ENCODE results near the gene CFAP91. TPM values are rescaled to one million over a fixed set of nuclear protein-coding genes. Genes with fewer than 3 reads are reported as not detected.

CFAP91 gene
- total RNA-seq, 1 donor from 2014 or later = 19.9 TPM

DNA sequence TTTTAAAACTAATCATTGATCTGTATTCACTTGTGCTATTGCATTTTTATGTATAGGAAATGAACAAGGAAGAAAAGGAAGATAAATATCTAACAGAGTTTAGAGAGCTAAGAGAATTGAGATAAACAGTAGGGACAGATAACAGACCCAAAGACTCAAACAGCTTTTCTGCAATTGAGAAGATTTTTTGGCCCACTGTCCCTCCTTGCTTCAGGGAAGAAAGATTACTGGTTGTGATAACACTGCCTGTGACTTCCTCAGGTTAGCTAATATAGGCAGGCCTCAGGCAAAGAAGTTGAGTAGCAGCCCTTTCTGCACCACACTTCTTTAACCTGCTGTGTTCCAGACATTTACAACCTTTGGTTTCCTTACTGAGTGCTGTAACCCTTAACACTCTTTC lies 22.9 kb upstream of the CFAP91 start:
- Histone ChIP-seq H3K9me3 (ENCODE audit: low read depth) (no peaks in the 10 kb centered on the region), H3K9ac (no peak overlapping the region), H3F3A (ENCODE audit: low read depth) (no peaks in the 10 kb centered on the region), H3K27ac (no peak overlapping the region), H3K4me1 (peaks cover 10% of the 10 kb centered on the region), H3K36me3 (peaks cover 3% of the 10 kb centered on the region), H3K4me3 (no peak overlapping the region), H4K20me1 (ENCODE audit: low read depth) (no peaks in the 10 kb centered on the region), H3K27me3 (no peaks in the 10 kb centered on the region), H3K79me2 (ENCODE audit: low read depth) (peaks cover 19% of the 10 kb centered on the region), H2AFZ (replicated peaks) (no peak overlapping the region), H3K4me2 (no peak overlapping the region)
- DNase-seq (ENCODE audit: low spot score) = no peak
- Mint-ChIP-seq H3K4me1 (peaks cover 21% of the 10 kb centered on the region), H3K27me3 (ENCODE audit: insufficient read depth, low read depth) (peaks cover 6% of the 10 kb centered on the region), H3K27ac (no peak overlapping the region), H3K9me3 (no peaks in the 10 kb centered on the region), H3K36me3 (no peaks in the 10 kb centered on the region), H3K4me3 (no peak overlapping the region)
- TF ChIP-seq EZH2phosphoT487 (IDR thresholded peaks at IDR 0.05) (no peak), EZH2 (IDR thresholded peaks at IDR 0.05) (no peak)
- TF ChIP-seq, protein P1, sequence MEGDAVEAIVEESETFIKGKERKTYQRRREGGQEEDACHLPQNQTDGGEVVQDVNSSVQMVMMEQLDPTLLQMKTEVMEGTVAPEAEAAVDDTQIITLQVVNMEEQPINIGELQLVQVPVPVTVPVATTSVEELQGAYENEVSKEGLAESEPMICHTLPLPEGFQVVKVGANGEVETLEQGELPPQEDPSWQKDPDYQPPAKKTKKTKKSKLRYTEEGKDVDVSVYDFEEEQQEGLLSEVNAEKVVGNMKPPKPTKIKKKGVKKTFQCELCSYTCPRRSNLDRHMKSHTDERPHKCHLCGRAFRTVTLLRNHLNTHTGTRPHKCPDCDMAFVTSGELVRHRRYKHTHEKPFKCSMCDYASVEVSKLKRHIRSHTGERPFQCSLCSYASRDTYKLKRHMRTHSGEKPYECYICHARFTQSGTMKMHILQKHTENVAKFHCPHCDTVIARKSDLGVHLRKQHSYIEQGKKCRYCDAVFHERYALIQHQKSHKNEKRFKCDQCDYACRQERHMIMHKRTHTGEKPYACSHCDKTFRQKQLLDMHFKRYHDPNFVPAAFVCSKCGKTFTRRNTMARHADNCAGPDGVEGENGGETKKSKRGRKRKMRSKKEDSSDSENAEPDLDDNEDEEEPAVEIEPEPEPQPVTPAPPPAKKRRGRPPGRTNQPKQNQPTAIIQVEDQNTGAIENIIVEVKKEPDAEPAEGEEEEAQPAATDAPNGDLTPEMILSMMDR (IDR thresholded peaks at IDR 0.05) = no peak

DNA sequence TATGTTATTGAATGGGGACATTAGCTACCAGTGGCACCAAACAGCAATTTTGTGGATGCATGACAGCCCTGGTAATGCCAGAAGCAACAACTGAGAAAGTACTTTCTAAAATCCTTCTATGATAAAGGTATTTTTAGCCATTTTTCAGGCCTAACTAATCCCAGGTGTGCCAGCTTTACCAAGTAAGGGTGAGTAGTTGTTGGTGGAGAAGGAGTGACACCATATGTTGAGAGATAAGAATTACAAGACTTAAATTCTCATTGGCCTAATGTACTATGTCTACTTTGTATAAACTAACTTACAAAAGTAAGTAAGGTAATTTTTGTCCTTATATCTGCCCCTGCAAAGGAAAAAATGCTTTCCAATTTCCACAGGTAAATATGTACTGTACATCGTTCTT lies 21.5 kb upstream of the CFAP91 start:
- DNase-seq (ENCODE audit: low spot score) = peak; percentile 25
- no peaks in the 10 kb centered on the region for H3F3A ChIP-seq (ENCODE audit: low read depth)
- Mint-ChIP-seq H3K4me3 (no peak overlapping the region), H3K36me3 (peaks cover 2% of the 10 kb centered on the region), H3K9me3 (no peaks in the 10 kb centered on the region), H3K27ac (no peak overlapping the region), H3K4me1 (peaks cover 11% of the 10 kb centered on the region), H3K27me3 (ENCODE audit: insufficient read depth, low read depth) (peaks cover 10% of the 10 kb centered on the region)
- no peak overlapping the region for H2AFZ ChIP-seq (replicated peaks)
- TF ChIP-seq EZH2phosphoT487 (IDR thresholded peaks at IDR 0.05) (no peak), EZH2 (IDR thresholded peaks at IDR 0.05) (no peak)
- TF ChIP-seq, protein P1 (IDR thresholded peaks at IDR 0.05) = peak; percentile 59
- H3K27ac ChIP-seq = no peak overlapping the region
- H3K79me2 ChIP-seq (ENCODE audit: low read depth) = peaks cover 5% of the 10 kb centered on the region
- H3K4me3 ChIP-seq = no peak overlapping the region
- no peaks in the 10 kb centered on the region for H3K36me3 ChIP-seq
- H4K20me1 ChIP-seq (ENCODE audit: low read depth) = no peaks in the 10 kb centered on the region
- no peaks in the 10 kb centered on the region for H3K27me3 ChIP-seq
- H3K4me1 ChIP-seq = peaks cover under 1% of the 10 kb centered on the region
- H3K9ac ChIP-seq = no peak overlapping the region
- H3K4me2 ChIP-seq = no peak overlapping the region
- H3K9me3 ChIP-seq (ENCODE audit: low read depth) = no peaks in the 10 kb centered on the region

DNA sequence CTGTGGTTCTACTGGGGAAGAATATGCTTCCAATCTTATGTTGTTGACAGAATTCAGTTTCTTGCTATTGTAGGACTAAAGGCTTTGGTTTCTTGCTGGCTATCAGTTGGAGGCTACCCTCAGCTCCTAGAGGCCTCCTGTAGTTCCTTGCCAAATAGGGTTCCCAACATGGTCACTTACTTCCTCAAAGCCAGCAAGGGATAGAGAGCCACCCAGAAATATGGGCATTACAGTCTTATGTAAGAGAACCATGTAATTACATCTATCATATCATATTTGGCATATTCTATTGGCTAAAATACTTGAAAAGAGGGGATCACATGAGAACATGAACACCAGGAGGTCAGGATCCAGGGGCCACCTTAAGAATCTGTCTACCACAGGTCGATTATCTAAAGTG lies 19.4 kb upstream of the CFAP91 start:
- Histone ChIP-seq H4K20me1 (ENCODE audit: low read depth) (no peaks in the 10 kb centered on the region), H3K4me3 (no peak overlapping the region), H3K9ac (no peak overlapping the region), H3K36me3 (no peaks in the 10 kb centered on the region), H3K9me3 (ENCODE audit: low read depth) (no peaks in the 10 kb centered on the region), H3K79me2 (ENCODE audit: low read depth) (no peaks in the 10 kb centered on the region), H3K27ac (no peak overlapping the region), H3K27me3 (no peaks in the 10 kb centered on the region), H3K4me1 (no peaks in the 10 kb centered on the region), H2AFZ (replicated peaks) (no peak overlapping the region), H3F3A (ENCODE audit: low read depth) (no peaks in the 10 kb centered on the region), H3K4me2 (no peak overlapping the region)
- Mint-ChIP-seq H3K27me3 (ENCODE audit: insufficient read depth, low read depth) (peaks cover 8% of the 10 kb centered on the region), H3K9me3 (peaks cover 4% of the 10 kb centered on the region), H3K27ac (no peak overlapping the region), H3K4me1 (no peaks in the 10 kb centered on the region), H3K4me3 (no peak overlapping the region), H3K36me3 (peaks cover 2% of the 10 kb centered on the region)
- TF ChIP-seq, protein P1 (IDR thresholded peaks at IDR 0.05) = no peak
- no peak for TF ChIP-seq EZH2phosphoT487 (IDR thresholded peaks at IDR 0.05)
- TF ChIP-seq EZH2 (IDR thresholded peaks at IDR 0.05) = no peak
- DNase-seq (ENCODE audit: low spot score) = no peak

Data from neural progenitor cell (in vitro differentiated cells).